ENCODE data around the gene NR0B2.
"Not testable (repeated sequence)": the region's sequence is repeated elsewhere in the genome, so short reads cannot be mapped to it uniquely, and the experiment has no call there.

DNA sequence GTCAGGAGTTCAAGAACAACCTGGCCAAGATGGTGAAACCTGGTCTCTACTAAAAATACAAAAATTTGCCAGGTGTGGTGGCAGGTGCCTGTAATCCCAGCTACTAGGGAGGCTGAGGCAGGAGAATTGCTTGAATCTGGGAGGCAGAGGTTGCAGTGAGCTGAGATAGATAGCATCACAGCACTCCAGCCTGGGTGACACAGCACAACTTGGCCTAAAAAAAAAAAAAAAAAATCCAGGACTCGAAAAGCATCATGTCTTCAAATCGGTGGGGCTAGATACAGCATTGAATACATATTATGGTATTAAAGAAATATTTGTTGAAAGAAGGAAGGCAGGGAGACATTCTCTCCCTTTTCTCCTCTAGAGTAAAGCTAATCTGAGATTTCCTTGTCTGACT, 40.7 kb downstream of the NR0B2 start:
- not testable (repeated sequence) for TF ChIP-seq CTCF, POLR2A (IDR thresholded peaks at IDR 0.05)

Data from right lobe of liver (tissue), 4 donors.